A549 treated with CpdA at 1 μM for 4 hours (cell line): ENCODE measurements around the gene OSTM1. TPM values are rescaled to one million over a fixed set of nuclear protein-coding genes. Genes with fewer than 3 reads are reported as not detected.

ENCODE experiments used
- total RNA-seq: library from RNA; stranded (reverse); fragments of 200-300 nt; extraction: Qiagen RNA extraction; gene quantifications from 5 replicates; pipeline ENCODE4 v1.2.3, GENCODE V29; 2022; ENCODE audit warnings: low read depth

OSTM1 gene, protein sequence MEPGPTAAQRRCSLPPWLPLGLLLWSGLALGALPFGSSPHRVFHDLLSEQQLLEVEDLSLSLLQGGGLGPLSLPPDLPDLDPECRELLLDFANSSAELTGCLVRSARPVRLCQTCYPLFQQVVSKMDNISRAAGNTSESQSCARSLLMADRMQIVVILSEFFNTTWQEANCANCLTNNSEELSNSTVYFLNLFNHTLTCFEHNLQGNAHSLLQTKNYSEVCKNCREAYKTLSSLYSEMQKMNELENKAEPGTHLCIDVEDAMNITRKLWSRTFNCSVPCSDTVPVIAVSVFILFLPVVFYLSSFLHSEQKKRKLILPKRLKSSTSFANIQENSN
- total RNA-seq, result 18.5 to 35.1 TPM (median 18.7 TPM) in 5 replicates

GRCh38 chr6:108074359-108075144, at the start of gene OSTM1:
OSTM1 (minus strand) TSS chr6:108074741; CDS start chr6:108074651, 90 bp downstream.

Other genes with a start within 250 kb of the OSTM1 start
- gene SEC63, start 116.5 kb downstream of the OSTM1 start, total RNA-seq, result 20.0 to 27.4 TPM (median 22.8 TPM) in 5 replicates
- gene NR2E1, start 91.3 kb upstream of the OSTM1 start, total RNA-seq, result 0.03 to 0.09 TPM (median 0.05 TPM) in 3 of 5 replicates, not detected in the others
- gene SNX3, start 186.3 kb upstream of the OSTM1 start, total RNA-seq, result 71.3 to 115 TPM (median 112 TPM) in 5 replicates
- 0.42 to 1.5 TPM (median 1.4 TPM) in 5 replicates for gene AFG1L, start 220.3 kb upstream of the OSTM1 start, total RNA-seq